Vagina (tissue), 2 donors: ENCODE measurements around the gene MND1. TPM values are rescaled to one million over a fixed set of nuclear protein-coding genes. Genes with fewer than 3 reads are reported as not detected.

ENCODE experiments used
- DNase-seq, 2 donors: peaks; one replicate each; pipeline ENCODE4 v3.0.0-alpha.2; 2017; ENCODE audit errors: extremely low spot score in 2 of 2
- H3K27ac ChIP-seq: fragments of 200-600 bp; sonication (generic); one replicate; pipeline ENCODE4 v1.5.1; 2019
- H3K27me3 ChIP-seq: fragments of 200-600 bp; sonication (generic); one replicate; pipeline ENCODE4 v1.5.1; 2019
- H3K36me3 ChIP-seq, 2 donors: fragments of 200-600 bp; sonication (generic); one replicate each; pipeline ENCODE4 v1.5.1; 2017 to 2019
- H3K4me1 ChIP-seq: fragments of 200-600 bp; sonication (generic); one replicate; pipeline ENCODE4 v1.5.1; 2019
- H3K4me3 ChIP-seq, 2 donors: fragments of 200-600 bp; sonication (generic); 1 replicate in 1 of 2; 2 replicates in 1 of 2; pipeline ENCODE4 v1.5.1; 2016 to 2019
- H3K9me3 ChIP-seq: fragments of 200-600 bp; sonication (generic); one replicate; pipeline ENCODE4 v1.5.1; 2019
- CTCF ChIP-seq, 3 experiments: fragments of 450-650 bp in 2 of 3; fragments of 200-600 bp in 1 of 3; sonication (generic) in 1 of 3; IDR thresholded peaks; one replicate each; pipeline ENCODE4 v1.5.1; 2017 to 2019; ENCODE audit warnings: antibody characterized with exemption in 3 of 3, mild to moderate bottlenecking in 2 of 3, moderate library complexity in 2 of 3
- POLR2A ChIP-seq, 2 donors: fragments of 450-650 bp; IDR thresholded peaks; one replicate each; pipeline ENCODE4 v1.6.1; 2017; ENCODE audit warnings: antibody characterized with exemption in 2 of 2, mild to moderate bottlenecking in 2 of 2, moderate library complexity in 2 of 2
- POLR2AphosphoS5 ChIP-seq, 2 donors: sonication (generic); formaldehyde crosslinking; IDR thresholded peaks; one replicate each; pipeline ENCODE4 v1.9.0; 2017; ENCODE audit warnings: antibody characterized with exemption in 2 of 2, mild to moderate bottlenecking in 2 of 2, low read depth in 1 of 2; ENCODE audit not compliant: insufficient read depth in 1 of 2
- intact Hi-C: fragments of 100-400 bp; cut with DNase I; formaldehyde crosslinking; loops from one replicate; pipeline ENCODE4 v1.15.1; 2023
- total RNA-seq: library from RNA; depleted of rRNA; stranded (reverse); fragments of >200 nt; gene quantifications from one replicate; pipeline ENCODE4 v1.2.3, GENCODE V29; 2016

Gene MND1
- total RNA-seq, 1 donor from 2014 or later = not detected

GRCh38 chr4:153428941-153429475, 84.5 kb downstream of the MND1 start:
- Histone ChIP-seq H3K4me1 (no peaks in the 10 kb centered on the region), H3K4me3 (no peak overlapping the region), H3K9me3 (no peaks in the 10 kb centered on the region), H3K27me3 (no peaks in the 10 kb centered on the region), H3K27ac (no peak overlapping the region), H3K36me3 (no peaks in the 10 kb centered on the region)
- intact Hi-C loops = no loop called here
- TF ChIP-seq POLR2A (IDR thresholded peaks at IDR 0.05) = no peak
- TF ChIP-seq CTCF (IDR thresholded peaks at IDR 0.05) = no peak
- no peak for TF ChIP-seq POLR2AphosphoS5 (IDR thresholded peaks at IDR 0.05; ENCODE audit: insufficient read depth in 1 of 2, low read depth in 1 of 2)
- no peak for DNase-seq

DNA sequence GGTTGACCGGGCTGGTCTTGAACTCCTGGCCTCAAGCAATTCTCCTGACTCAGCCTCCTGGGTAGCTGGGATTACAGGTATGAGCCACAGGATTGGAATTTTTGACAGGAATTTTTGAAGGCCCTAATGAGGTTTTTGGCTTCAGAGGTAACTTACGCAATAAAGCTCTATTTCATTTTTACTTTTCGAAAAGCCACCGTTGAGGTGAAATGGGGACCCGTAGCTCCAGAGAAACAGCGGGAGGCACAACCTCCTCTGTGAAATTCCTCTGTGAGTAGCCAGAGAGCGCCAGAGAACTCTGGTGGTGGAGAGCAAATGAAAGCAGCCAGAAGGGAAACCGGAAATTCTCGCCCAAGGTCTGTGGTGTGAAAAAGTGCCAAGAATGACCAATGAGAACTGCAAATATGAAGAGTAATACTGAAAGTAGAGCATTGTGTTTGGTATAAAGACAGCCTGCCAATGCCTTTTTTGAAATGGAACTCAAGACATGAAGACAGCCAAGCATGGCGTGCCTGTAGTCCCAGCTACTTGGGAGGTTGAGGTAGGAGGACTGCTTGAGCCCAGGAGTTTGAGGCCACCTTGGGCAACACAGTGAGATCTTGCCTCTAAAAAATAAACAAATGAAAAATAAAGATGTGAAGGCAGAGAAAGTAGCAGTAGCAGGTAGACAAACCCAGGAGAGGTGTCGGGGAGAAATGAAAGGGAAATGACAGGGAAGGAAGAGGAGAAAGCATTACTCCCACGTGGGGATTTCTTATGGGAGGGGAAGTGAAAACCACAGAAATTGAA, 88.7 kb downstream of the MND1 start:
- peak; percentile 35 to 60 (median 58) for TF ChIP-seq CTCF (IDR thresholded peaks at IDR 0.05)
- no peak for TF ChIP-seq POLR2A (IDR thresholded peaks at IDR 0.05)
- intact Hi-C loops = no loop called here
- Histone ChIP-seq H3K9me3 (no peaks in the 10 kb centered on the region), H3K36me3 (no peaks in the 10 kb centered on the region), H3K4me1 (no peaks in the 10 kb centered on the region), H3K4me3 (no peak overlapping the region), H3K27me3 (no peaks in the 10 kb centered on the region), H3K27ac (no peak overlapping the region)
- no peak for DNase-seq

DNA sequence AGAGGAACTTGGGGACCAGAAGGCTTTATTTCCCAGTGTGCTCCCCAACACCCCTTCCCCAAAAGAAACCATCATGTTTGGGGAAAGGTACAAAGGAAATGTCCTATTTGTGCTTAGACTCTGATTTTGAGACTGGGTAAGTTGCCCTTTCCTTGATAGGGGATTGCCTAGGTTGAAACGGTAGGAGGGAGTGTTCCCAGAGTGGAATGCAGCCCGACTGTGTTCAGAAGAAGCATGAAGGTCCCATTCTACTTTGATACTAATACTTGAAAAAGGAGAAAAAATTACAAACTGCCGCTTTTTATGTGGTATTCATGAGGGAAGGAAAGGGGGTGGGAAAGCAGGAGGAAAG, 89.2 kb downstream of the MND1 start:
- intact Hi-C loops = no loop called here
- DNase-seq = no peak
- no peaks in the 10 kb centered on the region for H3K4me1 ChIP-seq
- no peaks in the 10 kb centered on the region for H3K9me3 ChIP-seq
- no peaks in the 10 kb centered on the region for H3K36me3 ChIP-seq
- no peak overlapping the region for H3K27ac ChIP-seq
- no peaks in the 10 kb centered on the region for H3K27me3 ChIP-seq
- no peak for TF ChIP-seq CTCF (IDR thresholded peaks at IDR 0.05)
- TF ChIP-seq POLR2AphosphoS5 (IDR thresholded peaks at IDR 0.05; ENCODE audit: insufficient read depth in 1 of 2, low read depth in 1 of 2) = no peak
- no peak for TF ChIP-seq POLR2A (IDR thresholded peaks at IDR 0.05)
- H3K4me3 ChIP-seq = no peak overlapping the region

DNA sequence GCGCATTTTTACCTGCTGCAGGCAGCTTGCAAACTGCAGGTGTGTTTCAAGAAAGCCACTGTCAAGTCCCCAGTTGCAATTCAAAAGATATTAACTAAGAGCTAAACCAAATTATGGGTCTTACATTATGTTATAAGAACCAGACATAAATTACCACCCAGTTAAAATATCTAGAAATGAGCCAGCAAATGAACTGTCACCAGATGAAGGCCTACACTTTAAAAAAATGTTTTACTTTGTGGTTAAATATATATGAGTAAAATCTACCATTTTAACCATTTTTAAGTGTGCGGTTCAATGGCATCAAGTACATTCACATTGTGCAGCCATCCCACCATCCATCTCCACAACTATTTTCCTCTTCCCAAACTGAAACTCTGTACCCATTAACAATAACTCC, 89.7 kb downstream of the MND1 start:
- Histone ChIP-seq H3K27me3 (no peaks in the 10 kb centered on the region), H3K36me3 (no peaks in the 10 kb centered on the region), H3K27ac (no peak overlapping the region), H3K4me1 (no peaks in the 10 kb centered on the region), H3K4me3 (no peak overlapping the region), H3K9me3 (no peaks in the 10 kb centered on the region)
- intact Hi-C loops = no loop called here
- TF ChIP-seq POLR2AphosphoS5 (IDR thresholded peaks at IDR 0.05; ENCODE audit: insufficient read depth in 1 of 2, low read depth in 1 of 2) = no peak
- TF ChIP-seq POLR2A (IDR thresholded peaks at IDR 0.05) = no peak
- TF ChIP-seq CTCF (IDR thresholded peaks at IDR 0.05) = no peak
- no peak for DNase-seq
